GM23248 (cell line): ENCODE data around the gene ANKRD65.

Source experiments
- EZH2 ChIP-seq: fragments of 200-600 bp; sonication (generic); IDR thresholded peaks from 2 replicates; pipeline ENCODE4 v1.6.1; 2018; ENCODE audit warnings: antibody characterized with exemption, mild to moderate bottlenecking; ENCODE audit not compliant: insufficient read depth, poor library complexity, severe bottlenecking
- EZH2phosphoT487 ChIP-seq: fragments of 200-600 bp; sonication (generic); IDR thresholded peaks from 2 replicates; pipeline ENCODE4 v1.6.1; 2018; ENCODE audit warnings: antibody characterized with exemption, moderate library complexity, mild to moderate bottlenecking, low read depth; ENCODE audit not compliant: insufficient read depth

DNA sequence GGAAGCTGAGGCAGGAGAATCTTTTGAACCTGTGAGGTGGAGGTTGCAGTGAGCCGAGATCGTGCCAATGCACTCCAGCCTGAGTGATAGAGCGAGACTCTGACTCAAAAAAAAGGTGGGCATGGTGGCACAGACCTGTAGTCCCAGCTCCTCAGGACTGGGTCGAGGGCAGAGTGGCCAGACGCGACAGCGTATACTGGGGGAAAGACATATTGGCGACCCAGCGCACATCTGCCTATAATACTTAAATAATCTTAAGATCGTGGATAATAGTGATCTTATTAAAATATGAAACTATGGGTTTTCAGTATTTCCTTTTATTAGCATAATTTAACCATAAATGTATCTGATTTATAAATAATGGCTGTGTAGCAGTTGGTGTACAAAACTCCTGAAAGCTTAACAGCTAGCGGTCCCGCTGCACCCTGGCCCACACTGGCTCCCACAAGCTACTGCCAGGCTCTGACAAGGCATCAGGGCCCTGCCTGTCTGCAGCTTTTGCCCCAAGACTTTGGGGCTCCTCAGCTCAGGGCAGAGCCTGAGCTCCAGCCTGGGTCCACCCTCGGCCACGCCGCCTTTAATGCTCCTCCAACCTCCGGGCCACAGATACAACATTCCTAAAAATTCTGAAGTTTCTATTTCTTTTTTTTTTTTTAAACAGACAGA is 43.4 kb downstream of the ANKRD65 start:
- TF ChIP-seq EZH2 (no peak), EZH2phosphoT487 (no peak)
